Astrocyte of the cerebellum (primary cell): ENCODE data around the gene MSL3.

Source experiments
- DNase-seq: peaks from one replicate; pipeline ENCODE4 v3.0.0-alpha.2; 2011; ENCODE audit warnings: low read depth
- H3K4me3 ChIP-seq: 2 replicates; pipeline ENCODE4 v1.5.1; 2011; ENCODE audit warnings: mild to moderate bottlenecking, low read depth, low read length, moderate library complexity
- CTCF ChIP-seq: IDR thresholded peaks from 2 replicates; pipeline ENCODE4 v1.5.1; 2012; ENCODE audit warnings: low read length, low read depth, moderate library complexity, mild to moderate bottlenecking; ENCODE audit errors: missing control alignments
- in situ Hi-C: cut with HindIII; loops from 2 replicates; pipeline ENCODE4 v1.10.0; 2017; ENCODE audit warnings: low sequenced_read_pairs

MSL3 gene

GRCh38 chrX:11758400-11759171 is 549 bp downstream of the MSL3 start:
- peak; percentile 38 for TF ChIP-seq CTCF
- in situ Hi-C loops = loop anchor here (25.0 kb wide), 1 partner anchor 221 kb away; no protein-coding TSS in a partner anchor
- H3K4me3 ChIP-seq = peak overlapping the region; percentile 65
- peak; percentile 31 for DNase-seq

GRCh38 chrX:11759172-11759460 is 1.1 kb downstream of the MSL3 start:
- TF ChIP-seq CTCF = no peak
- in situ Hi-C loops = loop anchor here (25.0 kb wide), 1 partner anchor 222 kb away; no protein-coding TSS in a partner anchor
- DNase-seq = no peak
- peak overlapping the region; percentile 65 for H3K4me3 ChIP-seq

GRCh38 chrX:11759461-11760311 is 1.6 kb downstream of the MSL3 start:
- in situ Hi-C loops = loop anchor here (25.0 kb wide), 1 partner anchor 222 kb away; no protein-coding TSS in a partner anchor
- peak; percentile 83 for DNase-seq
- no peak for TF ChIP-seq CTCF
- H3K4me3 ChIP-seq = peak overlapping the region; percentile 65

- in situ Hi-C loops = loop anchor here (25.0 kb wide), 1 partner anchor 224 kb away; no protein-coding TSS in a partner anchor
- no peak overlapping the region for H3K4me3 ChIP-seq
- DNase-seq = no peak
- no peak for TF ChIP-seq CTCF
These were observed 2.9 kb downstream of the MSL3 start for GRCh38 chrX:11760958-11761357.

- in situ Hi-C loops = loop anchor here (25.0 kb wide), 1 partner anchor 227 kb away; no protein-coding TSS in a partner anchor
- H3K4me3 ChIP-seq = no peak overlapping the region
- no peak for DNase-seq
- no peak for TF ChIP-seq CTCF
These were observed 6.6 kb downstream of the MSL3 start for GRCh38 chrX:11764602-11765067.

GRCh38 chrX:11765449-11765848 is 7.4 kb downstream of the MSL3 start:
- in situ Hi-C loops = loop anchor here (25.0 kb wide), 1 partner anchor 228 kb away; no protein-coding TSS in a partner anchor
- no peak overlapping the region for H3K4me3 ChIP-seq
- no peak for TF ChIP-seq CTCF
- no peak for DNase-seq
